ENCODE results near the gene RABIF.

DNA sequence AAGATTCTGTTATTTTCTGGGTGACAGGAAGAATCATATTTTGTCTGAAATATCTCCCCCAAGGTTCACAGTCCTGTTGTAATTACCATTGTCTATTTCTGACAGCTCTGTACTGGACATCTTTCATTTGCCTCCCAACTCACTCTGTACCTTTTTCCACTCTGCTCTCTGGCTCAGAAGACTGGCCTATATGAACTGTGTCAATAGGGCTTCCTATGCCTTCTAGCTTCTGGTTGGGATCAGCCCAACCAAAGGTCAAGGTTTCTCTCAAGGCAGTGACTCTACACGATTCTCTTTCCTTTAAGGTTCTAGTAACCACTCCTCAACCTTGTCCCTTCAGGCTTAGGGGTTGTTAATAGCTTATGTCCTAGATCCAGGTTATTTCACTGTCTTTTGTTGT lies 20.5 kb upstream of the RABIF start:
- no peak for TF ChIP-seq SIN3A (IDR thresholded peaks at IDR 0.05; ENCODE audit: borderline replicate concordance, insufficient read depth, low read depth, low read length)
- TF ChIP-seq, protein P1, sequence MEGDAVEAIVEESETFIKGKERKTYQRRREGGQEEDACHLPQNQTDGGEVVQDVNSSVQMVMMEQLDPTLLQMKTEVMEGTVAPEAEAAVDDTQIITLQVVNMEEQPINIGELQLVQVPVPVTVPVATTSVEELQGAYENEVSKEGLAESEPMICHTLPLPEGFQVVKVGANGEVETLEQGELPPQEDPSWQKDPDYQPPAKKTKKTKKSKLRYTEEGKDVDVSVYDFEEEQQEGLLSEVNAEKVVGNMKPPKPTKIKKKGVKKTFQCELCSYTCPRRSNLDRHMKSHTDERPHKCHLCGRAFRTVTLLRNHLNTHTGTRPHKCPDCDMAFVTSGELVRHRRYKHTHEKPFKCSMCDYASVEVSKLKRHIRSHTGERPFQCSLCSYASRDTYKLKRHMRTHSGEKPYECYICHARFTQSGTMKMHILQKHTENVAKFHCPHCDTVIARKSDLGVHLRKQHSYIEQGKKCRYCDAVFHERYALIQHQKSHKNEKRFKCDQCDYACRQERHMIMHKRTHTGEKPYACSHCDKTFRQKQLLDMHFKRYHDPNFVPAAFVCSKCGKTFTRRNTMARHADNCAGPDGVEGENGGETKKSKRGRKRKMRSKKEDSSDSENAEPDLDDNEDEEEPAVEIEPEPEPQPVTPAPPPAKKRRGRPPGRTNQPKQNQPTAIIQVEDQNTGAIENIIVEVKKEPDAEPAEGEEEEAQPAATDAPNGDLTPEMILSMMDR (IDR thresholded peaks at IDR 0.05): no peak
